HG02884 (cell line): Measurements from ENCODE around the gene TSKS.

ENCODE experiments used
- ATAC-seq: cut with Tn5 transposase; IDR thresholded peaks from one replicate; pipeline ENCODE4 v1.9.1; 2021; ENCODE audit warnings: mild to moderate bottlenecking, moderate library complexity; ENCODE audit not compliant: unreplicated experiment

The TSKS gene, protein sequence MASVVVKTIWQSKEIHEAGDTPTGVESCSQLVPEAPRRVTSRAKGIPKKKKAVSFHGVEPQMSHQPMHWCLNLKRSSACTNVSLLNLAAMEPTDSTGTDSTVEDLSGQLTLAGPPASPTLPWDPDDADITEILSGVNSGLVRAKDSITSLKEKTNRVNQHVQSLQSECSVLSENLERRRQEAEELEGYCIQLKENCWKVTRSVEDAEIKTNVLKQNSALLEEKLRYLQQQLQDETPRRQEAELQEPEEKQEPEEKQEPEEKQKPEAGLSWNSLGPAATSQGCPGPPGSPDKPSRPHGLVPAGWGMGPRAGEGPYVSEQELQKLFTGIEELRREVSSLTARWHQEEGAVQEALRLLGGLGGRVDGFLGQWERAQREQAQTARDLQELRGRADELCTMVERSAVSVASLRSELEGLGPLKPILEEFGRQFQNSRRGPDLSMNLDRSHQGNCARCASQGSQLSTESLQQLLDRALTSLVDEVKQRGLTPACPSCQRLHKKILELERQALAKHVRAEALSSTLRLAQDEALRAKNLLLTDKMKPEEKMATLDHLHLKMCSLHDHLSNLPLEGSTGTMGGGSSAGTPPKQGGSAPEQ

DNA sequence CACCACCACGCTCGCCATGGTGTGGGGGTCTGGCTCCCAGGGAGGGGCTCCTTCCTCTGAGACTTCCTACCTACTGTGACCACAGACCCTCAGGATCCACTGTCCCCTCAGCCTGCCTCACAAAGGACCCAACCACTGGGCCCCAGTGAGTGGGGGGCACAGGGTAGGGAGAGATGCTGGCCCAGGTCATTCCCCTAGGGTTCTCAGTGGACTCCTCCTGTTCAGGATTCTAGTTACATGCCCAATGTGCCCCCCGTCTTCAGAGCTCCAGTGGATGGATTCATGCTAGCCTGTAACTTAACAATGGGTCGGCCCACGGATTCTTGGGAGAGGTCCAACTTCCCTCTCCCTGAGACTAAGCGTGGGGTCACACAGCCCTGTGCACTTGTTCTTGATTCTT, at the start of gene TSKS:
Gene TSKS (minus strand): TSS at position 77 of the 400 bp plus-strand sequence. CDS start 59 bp downstream, at position 18.
- ATAC-seq = no peak

DNA sequence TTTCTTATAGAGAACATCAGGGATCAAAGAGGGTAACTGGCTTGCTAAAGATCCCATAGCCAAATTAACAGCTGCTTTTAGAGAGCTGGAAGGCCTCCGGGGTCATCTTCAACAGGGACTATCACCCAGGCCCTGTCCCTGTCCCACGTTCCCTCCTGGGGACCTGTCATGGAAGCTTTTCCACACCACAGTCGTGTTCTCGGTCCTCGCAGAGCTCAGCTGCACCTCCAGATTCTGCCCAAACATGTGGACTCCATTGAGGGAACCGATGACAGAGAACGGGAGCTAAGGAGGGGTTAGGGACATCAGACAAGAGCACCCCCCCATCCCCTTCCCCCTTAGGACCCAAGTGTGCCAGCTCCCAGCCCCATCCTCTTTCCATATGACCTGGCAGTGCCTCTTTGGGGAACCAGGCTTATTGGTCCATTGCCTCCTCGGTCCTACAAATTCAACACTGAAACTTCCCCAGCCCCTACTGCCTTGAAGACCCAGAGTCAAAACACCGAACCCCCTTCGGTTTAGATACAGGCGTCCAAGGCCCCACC, 49.4 kb upstream of the TSKS start:
- no peak for ATAC-seq

DNA sequence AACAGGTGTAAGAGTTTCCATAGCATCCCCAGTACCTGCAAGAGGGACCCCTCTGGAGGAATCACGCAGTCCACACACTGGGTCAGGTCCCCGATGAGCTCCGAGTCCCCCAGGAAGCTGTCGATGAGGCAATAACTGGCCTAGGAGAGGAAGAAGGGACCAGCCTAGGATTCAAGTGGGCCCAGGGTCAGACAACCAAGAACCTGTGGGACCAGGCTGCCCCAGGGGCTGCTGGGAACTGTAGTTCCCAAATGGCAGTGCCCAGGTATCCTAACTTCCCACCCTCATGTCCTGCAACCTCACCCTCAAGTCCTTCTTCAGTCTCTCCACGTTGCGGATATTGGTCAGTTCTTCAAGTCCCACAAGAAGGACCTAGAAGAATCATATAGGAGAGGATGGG, 48.2 kb upstream of the TSKS start:
- ATAC-seq = no peak

DNA sequence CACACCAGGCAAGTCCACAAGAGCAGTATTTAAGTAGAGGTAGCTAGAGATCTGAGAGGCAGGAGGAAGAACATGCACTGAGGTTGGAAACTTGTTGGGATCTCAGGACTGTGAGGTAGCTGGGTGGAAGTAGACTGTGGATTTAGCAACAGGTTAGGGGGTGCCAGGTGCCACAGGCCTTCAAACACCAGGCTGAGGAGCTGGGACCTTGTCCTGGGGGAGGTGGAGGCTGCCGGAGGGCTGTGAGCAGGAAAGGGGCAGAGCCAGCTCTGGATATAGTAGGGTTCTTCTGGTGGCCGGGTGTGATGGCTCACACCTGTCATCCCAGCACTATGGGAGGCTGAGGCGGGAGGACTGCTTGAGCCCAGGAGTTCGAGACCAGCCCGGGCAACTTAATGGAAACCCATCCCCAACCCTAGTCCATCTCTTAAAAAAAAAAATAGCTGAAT, 46.9 kb upstream of the TSKS start:
- ATAC-seq = no peak

DNA sequence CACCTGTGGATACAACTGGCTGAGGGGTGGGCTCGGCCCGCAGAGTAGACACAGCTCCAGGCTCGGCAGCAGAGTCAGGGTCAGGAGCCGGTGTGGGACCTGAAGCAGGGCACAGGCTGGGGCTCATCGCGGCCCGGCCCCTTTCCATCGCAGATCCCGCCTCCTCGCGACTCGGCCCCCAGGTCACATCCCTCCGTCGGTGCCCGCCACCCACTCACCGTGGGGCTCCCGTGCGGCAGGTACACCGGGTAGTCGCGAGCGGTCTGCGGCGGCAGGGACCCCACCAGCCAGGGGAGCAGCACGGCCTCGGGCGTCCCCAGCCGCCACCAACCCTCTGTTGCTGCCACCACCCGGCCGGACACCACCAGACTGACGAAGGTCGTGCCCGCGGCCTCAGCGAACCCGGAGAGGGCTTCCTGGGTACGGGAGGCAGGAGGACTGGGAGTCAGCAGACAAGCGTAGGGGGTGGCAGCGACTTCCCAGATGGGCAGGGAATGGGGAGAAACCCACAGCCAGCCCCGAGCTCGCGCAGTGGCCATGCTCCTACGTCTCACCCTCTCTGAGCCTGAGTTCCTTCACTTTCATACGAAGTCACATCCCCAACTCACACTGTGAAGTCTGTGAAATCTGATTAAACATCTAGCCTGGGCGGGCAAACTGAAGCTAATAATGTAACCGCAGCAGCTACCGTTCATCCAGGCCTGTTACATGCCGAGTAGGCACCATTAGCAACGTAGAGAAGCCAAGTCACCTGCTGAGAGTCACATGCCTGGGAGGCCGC, 46.2 kb upstream of the TSKS start:
- ATAC-seq = no peak

DNA sequence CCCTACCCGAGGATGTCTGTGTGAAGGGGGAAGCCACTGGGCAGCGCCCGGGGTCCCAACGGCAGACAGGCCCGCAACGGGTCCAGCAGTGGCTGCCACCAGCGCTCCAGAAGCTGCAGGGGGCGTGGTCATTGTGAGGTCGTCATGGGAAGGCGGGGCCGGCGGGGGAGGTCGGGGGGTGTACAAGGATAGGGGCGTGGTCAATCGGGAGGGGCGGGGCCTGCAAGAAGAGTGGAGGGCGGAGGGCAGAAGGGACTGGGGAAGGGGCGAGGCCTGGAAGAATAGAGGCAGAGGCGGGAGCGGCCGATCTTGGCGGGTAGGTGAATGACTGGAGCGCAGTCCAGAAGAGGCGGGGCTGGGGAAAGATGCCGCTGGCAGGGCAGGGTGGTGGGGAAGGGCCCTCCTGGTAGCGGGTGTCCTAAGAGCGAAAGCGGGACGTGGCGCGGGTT, 45.6 kb upstream of the TSKS start:
- no peak for ATAC-seq

DNA sequence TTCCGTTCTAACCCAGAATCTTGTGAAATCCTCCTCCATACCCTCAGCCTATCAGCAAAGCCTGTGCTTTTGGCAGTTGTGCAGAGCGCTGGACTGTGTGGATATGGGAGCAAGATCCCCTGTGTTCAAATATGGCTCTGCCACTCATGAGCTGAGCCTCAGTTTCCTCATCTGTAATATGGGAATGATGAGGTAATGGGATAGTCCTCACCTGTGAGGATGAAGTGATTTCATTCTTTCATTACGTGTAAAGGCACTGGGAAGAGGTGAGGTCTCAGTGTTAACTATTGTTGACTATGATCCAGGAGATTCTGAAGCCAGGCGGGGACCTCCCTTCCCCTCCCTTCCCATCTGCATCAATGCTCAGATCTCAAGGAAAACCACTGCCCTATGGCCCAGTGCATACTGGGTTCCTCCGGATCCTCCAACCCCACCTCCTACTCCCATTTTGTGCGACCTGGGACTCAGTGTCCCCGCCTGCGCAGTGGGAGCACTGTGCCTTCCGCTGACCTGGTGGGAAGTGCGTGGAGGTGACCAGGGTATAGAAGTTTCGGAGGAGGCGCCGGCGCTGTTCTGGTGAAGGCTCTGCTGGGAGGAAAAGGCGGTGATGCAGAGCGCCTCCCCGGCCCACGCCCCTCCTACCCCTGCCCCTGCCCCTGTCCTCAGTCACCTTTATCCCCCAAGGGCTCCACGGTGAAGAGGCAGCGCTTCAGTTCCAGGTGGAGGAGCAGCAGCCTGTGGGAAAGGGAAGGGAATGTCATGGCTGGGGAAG, 45.0 kb upstream of the TSKS start:
- ATAC-seq = no peak

DNA sequence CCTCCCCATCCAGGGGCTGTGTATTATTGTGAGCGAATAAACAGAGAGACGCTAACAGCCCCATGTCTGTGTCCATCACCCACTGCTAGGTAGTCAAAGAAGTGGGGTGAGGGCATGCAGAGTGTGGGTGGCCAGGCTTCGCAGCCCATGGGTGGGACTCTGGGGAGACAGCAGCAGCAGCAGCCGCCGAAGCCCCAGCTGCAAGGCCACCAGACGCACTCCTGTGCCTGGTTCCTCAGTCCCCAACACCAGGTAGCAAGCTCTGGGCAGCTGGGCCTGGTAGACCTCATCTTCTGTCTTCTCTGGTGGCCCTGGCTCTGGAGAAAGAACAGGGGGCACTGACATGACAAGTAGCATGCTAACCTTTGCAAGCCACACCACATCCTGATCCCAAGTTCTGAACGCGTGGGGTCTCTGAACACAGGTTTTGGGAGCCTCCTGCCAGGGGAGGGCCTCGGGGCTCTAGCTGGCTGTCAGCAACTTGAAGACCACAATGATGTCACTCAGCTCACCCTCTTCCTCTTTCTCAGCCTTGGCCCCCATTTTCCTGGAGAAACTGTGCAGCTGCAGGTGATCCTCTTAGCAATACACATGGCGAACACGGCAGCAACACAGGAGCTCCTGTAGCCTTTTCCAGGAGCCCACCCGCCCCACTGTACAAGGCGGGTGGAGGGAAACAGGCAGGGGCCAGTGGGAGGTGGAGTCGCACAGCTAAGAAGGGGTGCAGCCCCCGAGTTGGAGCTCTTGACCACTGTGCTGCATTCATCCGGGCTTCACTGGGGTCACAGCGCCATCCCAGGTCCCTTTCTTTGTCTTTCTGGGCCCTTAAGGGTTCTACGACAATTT, 44.2 kb upstream of the TSKS start:
- ATAC-seq = no peak

DNA sequence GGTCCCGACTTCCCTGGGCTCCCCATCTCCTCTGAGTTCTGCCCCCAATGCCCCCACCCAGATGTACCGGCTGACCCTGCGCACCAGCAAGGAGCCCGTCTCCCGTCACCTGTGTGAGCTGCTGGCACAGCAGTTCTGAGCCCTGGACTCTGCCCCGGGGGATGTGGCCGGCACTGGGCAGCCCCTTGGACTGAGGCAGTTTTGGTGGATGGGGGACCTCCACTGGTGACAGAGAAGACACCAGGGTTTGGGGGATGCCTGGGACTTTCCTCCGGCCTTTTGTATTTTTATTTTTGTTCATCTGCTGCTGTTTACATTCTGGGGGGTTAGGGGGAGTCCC, 43.5 kb upstream of the TSKS start:
- no peak for ATAC-seq

DNA sequence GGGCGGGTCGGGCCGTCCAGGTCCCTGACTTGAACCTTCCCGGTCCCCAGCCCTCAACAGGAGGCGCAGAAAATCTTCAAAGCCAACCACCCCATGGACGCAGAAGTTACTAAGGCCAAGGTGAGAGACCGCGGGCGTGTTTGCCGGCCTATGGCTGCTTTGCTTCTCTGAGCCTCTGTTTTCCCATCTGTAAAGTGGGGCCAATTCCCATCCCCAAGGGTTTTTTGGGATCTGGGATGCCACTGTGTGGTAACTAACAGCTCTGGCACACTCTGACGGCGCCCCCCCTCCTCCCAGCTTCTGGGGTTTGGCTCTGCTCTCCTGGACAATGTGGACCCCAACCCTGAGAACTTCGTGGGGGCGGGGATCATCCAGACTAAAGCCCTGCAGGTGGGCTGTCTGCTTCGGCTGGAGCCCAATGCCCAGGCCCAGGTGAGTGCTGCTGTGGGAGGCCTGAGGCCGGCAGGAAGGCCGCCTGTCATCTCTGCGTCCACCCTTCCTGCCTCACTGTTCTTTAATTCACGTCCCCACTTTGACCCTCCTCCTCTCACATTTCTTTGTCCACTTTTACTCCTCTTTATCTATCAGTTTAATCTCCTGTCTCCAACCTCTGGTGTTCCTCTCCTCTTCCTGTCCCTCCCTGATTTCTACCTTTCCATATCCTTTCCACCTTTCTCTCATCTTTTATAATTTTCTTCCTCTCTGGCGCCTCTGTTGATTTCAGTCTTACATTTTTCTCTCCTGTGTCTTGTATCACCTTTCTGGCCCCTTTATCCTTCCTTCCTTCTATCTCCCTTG, 42.9 kb upstream of the TSKS start:
- ATAC-seq = no peak

DNA sequence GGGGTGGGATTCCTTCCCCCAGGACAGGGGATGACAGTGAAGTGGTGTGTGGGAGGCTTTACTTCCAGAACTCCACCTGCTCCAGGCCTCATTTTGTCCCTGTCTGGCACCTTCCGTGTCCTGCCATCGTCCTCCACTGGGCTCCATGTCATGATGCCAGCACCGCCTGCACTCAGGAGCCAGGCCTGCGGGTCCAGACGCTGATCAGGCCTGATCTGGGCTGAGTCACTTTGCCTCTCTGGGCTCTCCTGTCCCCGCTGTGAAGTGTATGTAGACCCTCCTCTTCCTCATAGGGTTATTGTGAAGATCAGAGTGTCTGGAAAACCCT, 40.4 kb upstream of the TSKS start:
- ATAC-seq = no peak

DNA sequence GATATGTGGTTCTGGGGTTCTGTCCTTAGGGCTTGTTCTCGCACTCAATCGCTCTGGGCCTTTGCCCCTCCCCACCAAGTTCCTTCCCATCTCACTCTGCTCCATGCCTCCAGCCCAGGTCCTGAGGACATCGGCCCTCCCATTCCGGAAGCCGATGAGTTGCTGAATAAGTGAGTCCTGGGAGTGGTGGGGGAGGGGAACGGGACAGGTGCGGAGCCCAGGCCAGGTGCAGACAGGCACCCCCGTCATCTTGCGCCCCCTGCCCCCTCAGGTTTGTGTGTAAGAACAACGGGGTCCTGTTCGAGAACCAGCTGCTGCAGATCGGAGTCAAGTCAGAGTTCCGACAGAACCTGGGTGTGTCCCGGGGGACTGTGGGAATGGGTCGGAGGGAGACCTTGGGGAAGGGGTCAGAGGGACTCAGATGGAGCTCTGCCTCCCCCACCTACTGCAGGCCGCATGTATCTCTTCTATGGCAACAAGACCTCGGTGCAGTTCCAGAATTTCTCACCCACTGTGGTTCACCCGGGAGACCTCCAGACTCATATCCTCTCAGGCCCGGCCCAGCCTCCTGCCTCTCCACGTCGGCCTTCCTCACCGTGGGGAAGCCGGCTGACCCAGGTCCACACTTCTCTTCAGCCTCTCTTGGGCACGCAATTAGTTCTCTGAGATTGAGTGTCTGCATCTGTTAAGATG, 39.9 kb upstream of the TSKS start:
- no peak for ATAC-seq

DNA sequence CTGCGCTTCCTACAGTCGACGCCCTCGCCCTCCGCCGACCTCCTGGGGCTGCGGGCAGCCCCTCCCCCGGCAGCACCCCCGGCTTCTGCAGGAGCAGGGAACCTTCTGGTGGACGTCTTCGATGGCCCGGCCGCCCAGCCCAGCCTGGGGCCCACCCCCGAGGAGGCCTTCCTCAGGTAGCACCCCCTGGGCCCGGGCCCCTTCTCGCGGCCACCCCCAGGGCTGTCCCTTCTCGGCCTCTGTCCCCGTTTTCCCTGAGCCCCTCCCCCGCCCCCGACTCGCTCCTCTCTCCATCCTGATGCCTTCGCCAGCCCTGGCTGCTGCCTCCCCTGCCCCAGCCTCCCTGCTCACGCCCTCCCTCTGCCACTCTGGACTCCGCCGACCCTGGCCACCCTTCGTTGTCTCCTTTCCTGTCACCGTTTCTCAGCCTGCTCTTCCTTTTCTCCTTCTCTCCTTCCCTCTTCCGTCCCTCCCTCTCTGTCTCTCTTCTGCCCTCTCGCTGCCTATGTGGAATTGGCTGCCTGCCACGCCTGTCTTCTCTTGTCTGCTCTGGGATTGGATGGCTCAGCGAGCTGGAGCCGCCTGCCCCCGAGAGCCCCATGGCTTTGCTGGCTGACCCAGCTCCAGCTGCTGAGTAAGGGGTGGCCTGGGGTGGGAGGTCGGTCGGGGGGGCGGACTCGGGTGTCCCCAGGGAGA, 39.0 kb upstream of the TSKS start:
- ATAC-seq = no peak

DNA sequence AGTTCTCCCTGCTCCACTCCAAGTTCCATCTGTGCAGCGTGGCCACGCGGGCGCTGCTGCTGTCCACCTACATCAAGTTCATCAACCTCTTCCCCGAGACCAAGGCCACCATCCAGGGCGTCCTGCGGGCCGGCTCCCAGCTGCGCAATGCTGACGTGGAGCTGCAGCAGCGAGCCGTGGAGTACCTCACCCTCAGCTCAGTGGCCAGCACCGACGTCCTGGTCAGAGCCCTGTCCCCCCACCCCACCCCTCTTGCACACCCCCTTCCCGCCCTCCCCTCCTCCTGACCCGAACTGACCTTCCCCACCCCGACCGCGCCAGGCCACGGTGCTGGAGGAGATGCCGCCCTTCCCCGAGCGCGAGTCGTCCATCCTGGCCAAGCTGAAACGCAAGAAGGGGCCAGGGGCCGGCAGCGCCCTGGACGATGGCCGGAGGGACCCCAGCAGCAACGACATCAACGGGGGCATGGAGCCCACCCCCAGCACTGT, 38.3 kb upstream of the TSKS start:
- ATAC-seq = no peak

DNA sequence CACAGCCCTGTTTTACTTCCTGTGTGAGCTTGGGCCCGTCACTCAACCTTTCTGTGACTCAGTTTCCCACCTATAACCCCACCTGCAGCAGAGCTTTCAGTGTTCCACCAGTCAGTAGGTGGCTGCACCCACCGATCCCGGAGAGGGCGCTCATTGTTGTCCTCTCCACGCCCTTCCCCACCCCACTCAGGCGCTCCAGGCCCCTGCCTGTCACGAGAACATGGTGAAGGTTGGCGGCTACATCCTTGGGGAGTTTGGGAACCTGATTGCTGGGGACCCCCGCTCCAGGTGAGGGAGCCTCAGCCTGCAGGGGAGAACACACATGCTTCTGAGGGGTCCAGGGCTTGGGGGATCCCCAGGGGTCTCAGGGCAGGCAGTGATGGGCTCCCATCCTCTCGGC, 37.7 kb upstream of the TSKS start:
- no peak for ATAC-seq

DNA sequence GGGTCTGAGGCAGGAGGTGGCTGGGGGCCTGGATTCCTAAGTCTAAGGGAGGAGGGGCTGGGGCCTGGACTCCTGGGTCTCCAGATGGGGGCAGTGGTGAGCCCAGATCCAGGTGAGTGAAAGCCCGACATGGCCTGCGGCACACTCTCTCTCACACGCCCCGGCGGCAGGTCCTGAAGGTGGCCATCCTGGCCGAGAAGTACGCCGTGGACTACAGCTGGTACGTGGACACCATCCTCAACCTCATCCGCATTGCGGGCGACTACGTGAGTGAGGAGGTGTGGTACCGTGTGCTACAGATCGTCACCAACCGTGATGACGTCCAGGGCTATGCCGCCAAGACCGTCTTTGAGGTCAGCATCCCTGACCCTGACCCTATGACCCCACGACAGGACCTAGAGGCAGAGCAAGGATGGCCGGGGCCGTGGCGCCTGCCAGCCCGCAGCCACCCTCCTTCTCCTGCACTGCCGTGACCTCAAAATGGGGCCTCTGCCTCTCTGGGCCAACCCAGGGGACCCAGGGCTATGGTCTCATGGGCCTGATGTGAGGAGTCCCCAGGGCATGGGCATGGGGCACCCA, 36.8 kb upstream of the TSKS start:
- no peak for ATAC-seq

DNA sequence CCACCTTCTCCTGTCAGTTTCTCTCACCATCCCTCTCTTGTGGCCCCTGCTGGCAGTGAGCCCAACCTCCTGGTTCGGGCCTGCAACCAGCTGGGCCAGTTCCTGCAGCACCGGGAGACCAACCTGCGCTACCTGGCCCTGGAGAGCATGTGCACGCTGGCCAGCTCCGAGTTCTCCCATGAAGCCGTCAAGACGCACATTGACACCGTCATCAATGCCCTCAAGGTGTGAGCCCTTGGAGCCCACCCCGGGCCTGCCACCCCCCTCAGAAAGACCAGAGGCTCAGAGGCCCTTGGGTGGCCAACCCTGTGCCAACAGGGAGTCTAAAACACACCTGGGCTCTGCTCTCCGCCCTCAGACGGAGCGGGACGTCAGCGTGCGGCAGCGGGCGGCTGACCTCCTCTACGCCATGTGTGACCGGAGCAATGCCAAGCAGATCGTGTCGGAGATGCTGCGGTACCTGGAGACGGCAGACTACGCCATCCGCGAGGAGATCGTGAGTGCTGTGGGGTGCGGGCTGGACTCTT, 36.2 kb upstream of the TSKS start:
- ATAC-seq = no peak
